GM20000 (cell line): Measurements from ENCODE around the gene ROBO1.

Experiments
- DNase-seq: peaks from one replicate; pipeline ENCODE4 v3.0.0; 2012; ENCODE audit warnings: low spot score
- TF ChIP-seq, protein P1 (sequence below): IDR thresholded peaks from 2 replicates; pipeline ENCODE4 v1.5.1; 2012; ENCODE audit warnings: mild to moderate bottlenecking, control low read depth; ENCODE audit errors: extremely low read depth, missing control alignments

The ROBO1 gene

DNA sequence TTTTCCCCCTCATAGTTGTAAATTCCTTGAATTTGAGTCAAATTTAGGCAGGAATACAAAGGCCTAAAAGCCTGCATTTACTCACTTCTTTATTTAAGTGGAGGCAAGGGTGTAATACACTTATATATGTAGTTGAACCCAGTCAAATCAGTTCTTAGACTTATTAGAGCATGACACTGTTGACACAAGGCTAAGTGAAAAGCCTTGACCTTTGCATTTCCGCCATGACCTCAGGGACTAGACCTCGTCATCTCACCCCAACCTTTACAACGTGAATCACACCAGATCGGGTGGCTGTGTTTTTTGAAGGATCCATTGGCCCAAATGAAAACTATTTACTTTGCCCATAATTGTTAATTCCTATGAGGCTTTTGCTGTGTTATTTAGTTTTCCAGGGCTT is 774.4 kb downstream of the ROBO1 start:
- TF ChIP-seq, protein P1, sequence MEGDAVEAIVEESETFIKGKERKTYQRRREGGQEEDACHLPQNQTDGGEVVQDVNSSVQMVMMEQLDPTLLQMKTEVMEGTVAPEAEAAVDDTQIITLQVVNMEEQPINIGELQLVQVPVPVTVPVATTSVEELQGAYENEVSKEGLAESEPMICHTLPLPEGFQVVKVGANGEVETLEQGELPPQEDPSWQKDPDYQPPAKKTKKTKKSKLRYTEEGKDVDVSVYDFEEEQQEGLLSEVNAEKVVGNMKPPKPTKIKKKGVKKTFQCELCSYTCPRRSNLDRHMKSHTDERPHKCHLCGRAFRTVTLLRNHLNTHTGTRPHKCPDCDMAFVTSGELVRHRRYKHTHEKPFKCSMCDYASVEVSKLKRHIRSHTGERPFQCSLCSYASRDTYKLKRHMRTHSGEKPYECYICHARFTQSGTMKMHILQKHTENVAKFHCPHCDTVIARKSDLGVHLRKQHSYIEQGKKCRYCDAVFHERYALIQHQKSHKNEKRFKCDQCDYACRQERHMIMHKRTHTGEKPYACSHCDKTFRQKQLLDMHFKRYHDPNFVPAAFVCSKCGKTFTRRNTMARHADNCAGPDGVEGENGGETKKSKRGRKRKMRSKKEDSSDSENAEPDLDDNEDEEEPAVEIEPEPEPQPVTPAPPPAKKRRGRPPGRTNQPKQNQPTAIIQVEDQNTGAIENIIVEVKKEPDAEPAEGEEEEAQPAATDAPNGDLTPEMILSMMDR: no peak
- DNase-seq: no peak

- DNase-seq: no peak
- TF ChIP-seq, protein P1: no peak
Observed at GRCh38 chr3:78992830-78993229, 775.0 kb downstream of the ROBO1 start.

DNA sequence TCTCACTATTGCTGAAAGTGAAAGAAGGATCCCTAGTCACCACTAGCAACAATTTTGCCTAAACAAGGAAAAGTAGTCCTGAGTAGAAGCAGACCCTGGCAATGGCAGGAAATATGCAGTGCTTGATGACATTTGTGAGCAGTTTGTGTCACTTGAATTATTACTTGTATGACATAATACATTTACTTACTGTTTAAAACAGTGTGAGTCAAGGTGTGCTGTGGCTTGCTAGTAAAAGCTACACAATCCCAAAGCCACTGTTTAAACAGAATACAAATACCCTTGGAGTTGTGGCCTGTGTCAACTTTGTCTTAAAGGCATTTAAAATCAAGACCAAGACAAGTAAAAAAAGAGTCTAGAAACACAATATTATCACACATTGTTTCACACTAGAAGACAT is 775.4 kb downstream of the ROBO1 start:
- DNase-seq: no peak
- TF ChIP-seq, protein P1: no peak

GRCh38 chr3:78991656-78992055 is 776.1 kb downstream of the ROBO1 start:
- no peak for DNase-seq
- TF ChIP-seq, protein P1: no peak

DNA sequence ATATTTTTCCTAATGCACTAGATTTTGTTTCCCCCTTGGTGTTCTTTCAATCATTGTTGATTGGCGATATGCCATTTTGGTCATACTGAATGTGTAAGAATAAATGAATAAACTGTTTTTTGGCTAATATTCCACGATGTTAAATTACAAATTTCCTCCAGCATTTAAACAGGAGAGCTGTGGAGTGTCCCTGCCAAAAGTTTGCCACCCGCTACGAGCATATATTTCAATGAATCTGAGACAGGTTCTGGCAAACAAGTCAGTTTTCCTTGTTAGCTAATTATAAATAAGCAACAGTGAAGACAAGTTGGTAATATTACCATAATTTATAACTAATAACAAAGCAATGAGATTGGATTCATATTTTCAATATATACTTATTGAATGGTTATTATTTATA is 777.6 kb downstream of the ROBO1 start:
- DNase-seq: no peak
- TF ChIP-seq, protein P1: no peak

- DNase-seq: no peak
- TF ChIP-seq, protein P1: no peak
Observed at GRCh38 chr3:78988324-78988723, 779.5 kb downstream of the ROBO1 start.

DNA sequence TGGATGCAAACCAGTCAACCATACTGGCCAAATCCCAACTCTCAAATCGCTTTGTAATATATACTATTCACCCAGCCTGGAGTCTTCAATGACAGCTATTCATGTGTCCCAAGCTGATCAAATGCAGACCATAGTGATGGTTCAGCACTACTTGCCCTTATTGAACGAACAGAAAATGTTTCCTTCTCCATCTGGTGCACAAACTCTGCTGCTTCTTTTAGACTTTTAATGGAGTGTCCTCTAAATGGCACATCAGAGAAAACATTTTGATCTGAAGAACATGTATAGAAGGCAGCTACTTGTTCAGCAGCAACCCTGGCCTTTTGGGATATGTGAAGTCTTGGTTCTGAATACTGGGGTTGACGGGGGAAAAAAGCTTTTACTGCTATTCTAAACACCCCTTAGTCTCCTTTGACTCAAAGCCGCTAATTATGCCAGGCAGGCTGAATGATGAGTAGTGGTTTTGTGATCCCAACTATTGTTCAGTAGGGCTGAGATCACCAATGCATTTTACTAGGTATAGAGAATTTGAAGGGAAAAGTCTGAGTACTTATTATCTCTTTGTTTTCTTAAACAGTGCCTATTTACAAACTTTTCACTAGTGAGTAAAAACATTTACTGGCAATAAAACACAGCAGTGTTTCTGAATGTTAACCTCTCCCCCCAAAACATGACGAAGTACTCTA is 781.2 kb downstream of the ROBO1 start:
- TF ChIP-seq, protein P1: no peak
- no peak for DNase-seq
